GM12878 (cell line): ENCODE data around the gene GLB1L2. TPM values are rescaled to one million over a fixed set of nuclear protein-coding genes. Genes with fewer than 3 reads are reported as not detected.

ENCODE experiments used
- ATAC-seq: fragments of 200-7000 bp; cut with Tn5 transposase; 3 replicates; pipeline ENCODE4 v1.9.1; 2020; ENCODE audit warnings: mild to moderate bottlenecking, moderate library complexity
- BruUV-seq: library from RNA; stranded (reverse); fragments of 400-500 nt; replicated peaks from 2 replicates; lab custom pipeline; 2021; lab: Mats Ljungman, UMichigan
- CTCF ChIA-PET: fragments of 300-600 bp; sonication (Branson Sonifier 250); formaldehyde crosslinking; extraction: SDS; loops from one replicate; lab custom pipeline; 2021; ENCODE audit warnings: inconsistent platforms; lab: Yijun Ruan, JAX
- POLR2A ChIA-PET: fragments of 350-600 bp; formaldehyde crosslinking; extraction: SDS; loops from one replicate; lab custom pipeline; 2021; ENCODE audit warnings: inconsistent platforms; lab: Charles Lee
- RAD21 ChIA-PET: fragments of 300-600 bp; sonication (Branson Sonifier 250); formaldehyde crosslinking; loops from one replicate; lab custom pipeline; 2023; ENCODE audit warnings: antibody characterized with exemption; ENCODE audit not compliant: unreplicated experiment; lab: Charles Lee
- SMC1A ChIA-PET: fragments of 300-600 bp; sonication (Branson Sonifier 250); formaldehyde crosslinking; loops from one replicate; lab custom pipeline; 2023; ENCODE audit not compliant: unreplicated experiment, uncharacterized antibody; lab: Charles Lee
- DNase-seq: peaks from one replicate; pipeline ENCODE4 v3.0.0-alpha.2; 2011; ENCODE audit warnings: low read depth, low spot score
- FAIRE-seq: peaks from 3 replicates; lab custom pipeline; 2011; peaks lifted over from hg19 to GRCh38; lab: Jason Lieb, UNC
- H2AFZ ChIP-seq: 2 replicates; pipeline ENCODE4 v1.6.0; 2011; ENCODE audit warnings: low read depth, low read length, control low read depth; ENCODE audit not compliant: control insufficient read depth
- H3K27ac ChIP-seq: 2 replicates; pipeline ENCODE4 v1.5.1; 2011; ENCODE audit warnings: control low read depth; ENCODE audit not compliant: control insufficient read depth, insufficient read depth
- H3K27me3 ChIP-seq, 2 experiments: replicated peaks in 1 of 2; 2 replicates each; pipeline versions ENCODE4 v1.6.0 to v1.6.1; 2011; ENCODE audit warnings: low read length in 1 of 2; ENCODE audit not compliant: control insufficient read depth in 2 of 2, insufficient read depth in 2 of 2
- H3K36me3 ChIP-seq, 2 experiments: 2 replicates each; pipeline ENCODE4 v1.5.1; 2011; ENCODE audit warnings: low read length in 1 of 2; ENCODE audit not compliant: control insufficient read depth in 2 of 2, insufficient read depth in 2 of 2
- H3K4me1 ChIP-seq: 2 replicates; pipeline ENCODE4 v1.6.1; 2011; ENCODE audit warnings: mild to moderate bottlenecking, low read length, moderate library complexity, mixed read lengths; ENCODE audit not compliant: control insufficient read depth, insufficient read depth
- H3K4me2 ChIP-seq: 2 replicates; pipeline ENCODE4 v1.6.0; 2011; ENCODE audit warnings: control low read depth; ENCODE audit not compliant: control insufficient read depth, insufficient read depth
- H3K4me3 ChIP-seq: fragments of 200-600 bp; sonication (generic); 2 replicates; pipeline ENCODE4 v1.5.1; 2016
- H3K79me2 ChIP-seq: 2 replicates; pipeline ENCODE4 v1.6.0; 2011; ENCODE audit warnings: low read length; ENCODE audit not compliant: control insufficient read depth, insufficient read depth
- H3K9ac ChIP-seq: 2 replicates; pipeline ENCODE4 v1.8.0; 2011; ENCODE audit warnings: low read length, control low read depth, mixed read lengths; ENCODE audit not compliant: control insufficient read depth, insufficient read depth
- H3K9me3 ChIP-seq: replicated peaks from 3 replicates; pipeline ENCODE4 v1.5.1; 2011; ENCODE audit warnings: mild to moderate bottlenecking, low read length; ENCODE audit not compliant: control insufficient read depth, insufficient read depth
- H4K20me1 ChIP-seq: 2 replicates; pipeline ENCODE4 v1.6.0; 2011; ENCODE audit not compliant: control insufficient read depth, insufficient read depth
- BCL3 ChIP-seq: IDR thresholded peaks from 2 replicates; pipeline ENCODE4 v1.6.1; 2011; ENCODE audit warnings: borderline replicate concordance, low read depth, mild to moderate bottlenecking, moderate library complexity, low read length; ENCODE audit not compliant: insufficient read depth, poor library complexity, severe bottlenecking
- NR2F1 ChIP-seq: fragments of 450-650 bp; conservative IDR thresholded peaks from 2 replicates; pipeline ENCODE4 v1.6.1; 2017; ENCODE audit warnings: mild to moderate bottlenecking
- SMARCA5 ChIP-seq: fragments of 450-650 bp; IDR thresholded peaks from 2 replicates; pipeline ENCODE4 v1.6.1; 2017; ENCODE audit warnings: mild to moderate bottlenecking
- ZNF207 ChIP-seq: fragments of 450-650 bp; IDR thresholded peaks from 2 replicates; pipeline ENCODE4 v1.6.1; 2014; ENCODE audit warnings: antibody characterized with exemption, mild to moderate bottlenecking, borderline replicate concordance
- WGBS: methylation state at CpG from one replicate; pipeline ENCODE4 v1.1.6; 2016; ENCODE audit warnings: low lambda C conversion rate; ENCODE audit not compliant: insufficient replicate concordance, insufficient coverage; ENCODE audit errors: missing lambda C conversion rate; 5-methylcytosine and 5-hydroxymethylcytosine counted together
- in situ Hi-C: fragments of 300-500 bp; cut with MboI; formaldehyde crosslinking; loops from 9 replicates; pipeline ENCODE4 v1.14.3; 2018; ENCODE audit warnings: mixed read lengths
- intact Hi-C: fragments of 100-400 bp; cut with micrococcal nuclease; formaldehyde crosslinking; loops from one replicate; pipeline ENCODE4 v1.14.2; 2022; ENCODE audit not compliant: unreplicated experiment
- polyA plus RNA-seq, 11 experiments: library from polyadenylated mRNA; depleted of rRNA in 4 of 11; unstranded in 6 of 11; stranded (reverse) in 5 of 11; fragments of >200 nt; fragmentation: Nextera tagmentation in 4 of 11; fragmentation: Illumina TruSeq in 1 of 11; extraction: Ambion mirVana in 4 of 11; extraction: Trizol in 1 of 11; gene quantifications; 1 replicate in 1 of 11; 2 replicates in 10 of 11; pipeline versions ENCODE4 v1.2.1 to v1.2.3, GENCODE V29; 2011 to 2016; ENCODE audit warnings: inconsistent platforms in 2 of 11, missing spikeins in 2 of 11, low read depth in 1 of 11
- total RNA-seq, 4 experiments: library from RNA; depleted of rRNA in 3 of 4; stranded (reverse); fragments of >200 nt in 3 of 4; fragmentation: Illumina TruSeq in 1 of 4; extraction: Trizol in 1 of 4; gene quantifications; 2 replicates each; pipeline versions ENCODE4 v1.2.1 to v1.2.3, GENCODE V29; 2013 to 2021

The GLB1L2 gene
- total and polyA plus RNA-seq, 10 of the 15 experiments (the other 5 are each of a cell fraction or from before 2014, with no cell fraction given), result 0.04 to 0.85 (median 0.49) TPM

- Histone ChIP-seq H3K4me2 (no peak overlapping the region), H3K27ac (no peak overlapping the region), H3K27me3 (peaks cover 0 to 3% of the 10 kb centered on the region in 2 experiments; a peak in 1 of 4 replicates), H3K9me3 (no peaks in the 10 kb centered on the region), H4K20me1 (no peaks in the 10 kb centered on the region; the same call in 1 of the 2 replicates), H3K4me3 (no peak overlapping the region), H3K9ac (no peak overlapping the region), H2AFZ (no peak overlapping the region), H3K4me1 (no peaks in the 10 kb centered on the region; the same call in 1 of the 2 replicates), H3K36me3 (no peaks in the 10 kb centered on the region), H3K79me2 (no peaks in the 10 kb centered on the region)
- 60% methylated on average over 1 of the region's 1 CpG for WGBS
- no peak for FAIRE-seq
- ChIA-PET POLR2A (no interaction called here), SMC1A (no interaction called here), RAD21 (no interaction called here), CTCF (no interaction called here)
- no peak for TF ChIP-seq NR2F1
- no peak for TF ChIP-seq ZNF207
- no peak for ATAC-seq
- in situ Hi-C loops (no loop called here), intact Hi-C loops (no loop called here)
- no peak for DNase-seq
- BruUV-seq, result no TSS peak
Observed at GRCh38 chr11:134328433-134328832, 3.4 kb upstream of the GLB1L2 start.

GRCh38 chr11:134330611-134331353 is 1.0 kb upstream of the GLB1L2 start:
- no peak for ATAC-seq
- FAIRE-seq, result no peak
- H3K9ac ChIP-seq, result no peak overlapping the region

More at GRCh38 chr11:134330611-134331353, 1.0 kb upstream of the GLB1L2 start:
- CTCF ChIA-PET, result no interaction called here
- H3K79me2 ChIP-seq, result no peaks in the 10 kb centered on the region
- no peak overlapping the region for H3K27ac ChIP-seq
- peaks cover 0 to 3% of the 10 kb centered on the region in 2 experiments; a peak in 1 of 4 replicates for H3K27me3 ChIP-seq
- no peak overlapping the region for H3K4me3 ChIP-seq
- TF ChIP-seq SMARCA5 (no peak), BCL3 (no peak)
- SMC1A ChIA-PET, result no interaction called here
- 65% methylated on average over 22 of the region's 22 CpGs for WGBS
- no peak overlapping the region for H2AFZ ChIP-seq
- H3K4me2 ChIP-seq, result no peak overlapping the region
- no peaks in the 10 kb centered on the region for H3K9me3 ChIP-seq
- no TSS peak for BruUV-seq
- RAD21 ChIA-PET, result no interaction called here
- in situ Hi-C loops, result no loop called here
- no peaks in the 10 kb centered on the region; the same call in 1 of the 2 replicates for H4K20me1 ChIP-seq
- no peak for DNase-seq
- POLR2A ChIA-PET, result no interaction called here
- H3K4me1 ChIP-seq, result no peaks in the 10 kb centered on the region; the same call in 1 of the 2 replicates
- intact Hi-C loops, result no loop called here
- no peaks in the 10 kb centered on the region for H3K36me3 ChIP-seq
